ENCODE measurements around the gene ATP1A2.
A peak's percentile ranks its signal among the peaks of the same experiment; 100 is the strongest.

Gene ATP1A2

DNA sequence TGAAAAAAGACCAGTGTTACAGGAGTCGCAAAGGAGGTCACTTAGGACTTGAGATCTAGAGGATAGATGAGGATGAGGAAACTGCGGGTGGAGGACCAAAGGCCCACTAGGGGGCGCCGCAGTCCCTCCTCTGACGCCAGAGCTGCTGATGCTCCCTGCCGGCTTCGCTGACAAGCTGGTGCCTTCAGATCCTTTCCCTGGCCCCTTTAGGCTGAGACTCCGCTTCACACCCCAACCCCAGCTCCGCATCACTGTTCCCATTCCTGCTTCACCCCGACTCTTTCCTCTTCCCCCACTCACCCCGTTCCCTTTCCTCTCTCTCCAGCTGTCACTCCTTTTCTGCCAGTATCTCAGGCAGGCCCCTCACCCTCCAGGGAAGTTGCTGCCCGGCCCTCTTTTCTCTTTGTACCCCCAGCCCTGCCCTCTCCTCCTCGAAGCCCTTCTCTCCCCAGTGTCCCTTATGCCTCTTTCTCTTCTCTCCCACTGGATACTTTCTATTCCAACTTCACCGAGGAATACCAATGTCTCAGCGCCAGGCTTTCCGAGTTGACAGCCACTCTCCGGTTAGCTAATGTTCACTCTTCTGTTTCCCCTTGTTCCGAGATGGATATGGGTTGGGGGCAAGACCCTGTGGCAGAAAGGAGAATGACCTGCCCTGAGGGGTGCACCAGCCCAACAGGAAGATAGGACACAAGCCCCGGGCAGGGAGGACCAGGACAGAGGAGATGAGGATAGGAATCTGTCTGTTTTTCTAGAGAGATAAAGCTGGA lies 29.7 kb upstream of the ATP1A2 start:
- peak; percentile 75 for DNase-seq

DNA sequence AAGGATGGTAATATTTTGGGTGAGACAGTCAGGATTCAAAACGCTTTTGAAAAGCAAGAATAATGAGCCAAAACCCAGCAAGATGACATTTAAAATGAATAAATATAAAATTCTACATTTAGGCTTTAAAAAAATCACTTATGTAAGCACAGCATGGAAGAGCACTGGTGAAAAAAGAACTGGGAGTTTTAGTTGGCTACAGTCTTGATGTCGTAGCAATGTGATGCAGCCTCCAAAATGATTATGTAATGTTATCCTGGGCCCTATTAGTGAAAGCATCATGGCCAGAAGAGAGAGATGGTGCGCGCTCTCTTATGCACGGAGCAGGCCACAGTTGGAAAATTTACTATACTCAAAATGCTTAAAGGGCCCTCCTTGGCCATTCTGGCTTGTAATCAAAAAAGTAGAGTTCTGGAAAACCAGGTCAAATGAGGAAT lies 29.1 kb upstream of the ATP1A2 start:
- no peak for DNase-seq

DNA sequence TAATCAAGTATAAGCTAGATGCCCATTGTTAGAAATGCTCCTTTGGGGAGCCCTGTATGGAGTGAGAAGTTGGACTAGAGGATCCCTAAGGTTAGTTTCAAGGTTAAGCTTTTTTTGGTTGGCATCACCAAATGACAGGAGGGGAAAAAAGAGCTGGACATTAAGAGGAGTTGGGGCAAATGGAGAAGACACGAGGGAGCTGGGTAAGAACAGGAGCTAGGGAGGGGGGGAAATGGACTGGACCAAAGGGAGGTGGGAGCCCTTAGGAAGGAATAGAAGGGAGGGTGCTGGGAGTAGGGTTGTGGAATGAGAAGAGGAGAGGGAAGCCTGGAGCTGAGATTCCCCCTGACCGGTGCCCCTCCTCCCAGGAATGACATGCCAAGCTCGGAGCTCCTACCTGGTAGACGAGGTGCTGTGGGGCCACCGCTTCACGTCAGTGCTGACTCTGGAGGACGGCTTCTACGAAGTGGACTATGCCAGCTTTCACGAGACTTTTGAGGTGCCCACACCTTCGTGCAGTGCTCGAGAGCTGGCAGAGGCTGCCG lies 28.4 kb upstream of the ATP1A2 start:
- no peak for DNase-seq

DNA sequence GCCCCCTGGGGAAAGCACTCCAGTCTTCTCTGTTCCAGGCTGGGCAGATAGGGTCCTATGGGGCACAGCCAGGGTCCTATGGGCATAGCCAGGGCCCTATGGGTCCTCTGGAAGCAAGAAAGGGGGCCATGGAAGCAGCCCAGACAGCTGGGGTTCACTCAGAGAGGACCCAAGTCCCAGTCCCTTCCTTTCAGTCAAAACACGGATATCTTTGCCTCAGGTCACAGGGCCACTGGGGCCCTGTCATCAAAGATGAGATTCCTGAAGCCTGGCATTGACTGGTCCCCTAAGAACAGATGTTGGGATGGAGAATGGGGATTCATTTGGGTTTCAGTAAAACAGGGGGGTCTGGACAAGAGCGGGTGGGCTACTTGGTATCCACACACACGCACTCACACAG lies 25.7 kb upstream of the ATP1A2 start:
- no peak for DNase-seq

DNA sequence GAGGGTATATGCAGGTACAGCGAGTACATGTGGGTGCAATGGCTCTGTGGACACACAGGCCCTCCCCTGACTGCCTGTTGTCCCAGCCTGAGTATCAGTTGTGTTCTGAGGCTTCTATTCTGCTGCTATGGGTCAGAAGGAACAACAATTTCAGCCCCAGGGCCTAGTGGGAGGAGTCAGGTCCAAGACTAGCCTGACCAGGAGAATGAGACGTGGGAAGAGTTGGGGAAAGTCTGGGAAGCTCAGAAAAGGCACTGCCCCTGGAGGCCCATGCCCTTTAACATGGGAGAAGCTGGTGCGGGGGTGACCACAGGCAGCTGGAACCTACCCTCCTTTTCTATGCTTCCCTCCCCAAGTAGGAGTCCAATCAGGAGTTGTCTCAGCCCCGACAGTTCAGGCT lies 24.8 kb upstream of the ATP1A2 start:
- DNase-seq: no peak

DNA sequence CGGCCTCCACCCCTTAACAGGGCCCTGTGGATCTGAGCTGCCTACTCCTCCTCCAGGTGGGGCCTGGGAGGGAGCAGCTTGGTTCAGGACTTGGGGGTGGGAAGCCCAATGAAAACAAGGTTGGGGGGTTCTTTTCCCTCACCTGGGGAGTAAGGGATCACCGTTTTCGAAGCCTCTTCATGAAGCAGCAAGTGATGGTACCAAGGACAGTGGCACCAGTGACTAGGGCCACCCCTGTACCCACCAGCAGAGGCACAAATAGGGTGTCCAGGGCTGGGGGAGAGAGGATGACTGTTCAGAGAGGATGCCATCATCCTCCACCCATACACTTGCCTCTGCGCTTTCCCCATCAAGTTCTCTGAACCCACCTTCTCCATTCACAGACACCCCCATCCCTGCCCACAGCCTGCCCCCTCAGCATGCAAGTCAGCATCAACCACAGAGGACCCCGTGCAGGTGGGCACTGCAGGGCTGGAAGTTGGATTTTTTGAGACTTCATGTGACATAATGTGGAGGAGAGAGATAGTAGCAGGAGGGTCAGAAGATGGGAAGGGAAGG lies 23.8 kb upstream of the ATP1A2 start:
- DNase-seq: no peak

DNA sequence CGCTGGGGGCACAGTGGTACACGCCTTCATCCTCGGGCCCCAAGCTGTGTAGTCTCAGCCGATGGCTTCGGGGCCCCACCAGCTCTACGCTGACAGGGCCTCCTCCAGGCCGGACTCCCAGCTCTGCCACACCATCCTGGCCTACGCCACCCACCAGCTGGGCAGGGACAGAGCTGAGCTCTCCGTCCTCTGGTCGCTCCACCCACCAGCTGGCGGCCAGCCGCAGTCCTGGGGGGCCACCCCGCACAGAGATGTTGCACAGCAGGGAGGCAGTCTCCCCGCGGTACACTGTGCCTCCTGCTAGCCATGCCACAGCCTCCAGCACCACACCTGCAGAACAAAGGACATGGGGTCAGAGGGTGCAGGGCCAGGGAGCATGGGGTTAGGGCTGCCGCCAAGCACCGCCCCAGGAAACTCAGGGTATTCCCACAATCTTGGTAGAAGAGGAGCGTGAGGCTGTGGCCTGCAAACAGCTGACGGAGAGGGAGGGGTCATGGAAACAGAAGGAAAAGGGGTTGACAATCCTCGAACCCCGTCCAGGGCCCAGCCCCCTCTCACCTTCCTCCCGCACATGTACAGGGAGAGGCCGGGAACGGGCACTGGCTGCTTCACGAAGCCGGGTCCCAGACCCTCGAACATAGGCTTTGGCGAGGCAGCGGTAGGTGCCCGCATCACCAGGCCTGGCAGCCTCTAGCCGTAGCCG lies 23.0 kb upstream of the ATP1A2 start:
- DNase-seq: no peak

DNA sequence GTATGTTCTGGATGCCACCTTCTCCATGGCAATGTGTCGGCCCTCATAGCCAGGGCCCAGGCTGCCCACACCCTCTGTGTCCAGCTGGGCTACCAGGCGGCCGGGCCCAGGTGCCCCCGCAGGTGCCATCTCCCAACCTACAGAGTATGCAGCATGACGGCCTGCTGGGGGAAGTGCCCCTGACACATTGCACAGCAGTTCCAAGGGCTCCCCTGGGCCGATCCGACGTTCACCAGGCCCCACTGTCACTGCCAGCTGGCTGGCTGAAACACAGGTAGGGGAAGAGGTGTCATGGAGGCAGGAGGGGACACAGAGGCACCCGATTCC lies 22.5 kb upstream of the ATP1A2 start:
- DNase-seq: no peak

DNA sequence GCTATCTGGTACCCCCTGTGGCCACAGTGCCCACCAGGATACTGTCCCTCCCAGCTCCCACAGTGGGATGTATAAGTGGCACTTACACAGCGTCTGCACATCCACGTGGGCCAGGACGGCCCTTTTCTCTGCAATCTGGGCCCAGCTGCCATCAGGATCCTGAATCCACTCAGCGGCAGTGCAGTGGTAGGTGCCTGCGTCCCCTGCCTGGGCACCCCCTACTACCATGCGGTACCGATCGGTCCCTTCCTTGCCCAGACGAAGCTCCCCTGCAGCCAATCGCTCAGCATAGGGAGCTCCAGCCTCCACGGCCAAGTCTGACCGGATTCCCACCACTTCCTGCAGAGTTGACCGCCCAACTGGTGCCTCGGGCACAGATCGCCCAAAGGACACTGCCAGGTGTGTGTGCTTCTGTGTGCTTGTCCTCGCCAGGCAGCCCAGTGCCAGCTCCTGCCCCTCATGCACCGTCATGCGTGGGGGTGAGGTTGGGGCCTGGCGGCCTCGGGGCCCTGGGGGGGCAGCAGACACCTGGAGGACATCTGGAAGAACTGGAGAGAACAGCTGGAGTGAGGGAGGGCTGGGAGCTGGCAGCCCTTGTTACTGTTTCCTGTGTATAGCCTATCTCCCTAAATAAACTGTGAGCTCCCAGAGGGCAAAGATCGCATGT lies 21.8 kb upstream of the ATP1A2 start:
- DNase-seq: no peak

DNA sequence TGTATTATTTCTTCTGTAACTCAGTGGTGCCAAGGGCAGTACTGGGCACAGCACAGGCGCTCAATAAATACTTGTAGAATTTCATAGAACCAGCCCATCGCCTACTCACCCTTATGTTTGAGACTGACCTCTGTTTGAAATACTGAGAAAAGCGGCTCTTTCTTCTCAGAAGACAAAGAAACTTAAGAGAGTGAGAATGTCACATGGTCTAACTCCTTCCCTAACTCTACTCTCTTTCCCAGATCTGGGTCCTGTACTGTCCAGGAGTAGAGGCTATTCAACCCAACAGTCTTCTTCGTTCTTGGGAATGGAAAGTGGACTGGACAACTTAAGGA lies 21.3 kb upstream of the ATP1A2 start:
- no peak for DNase-seq

DNA sequence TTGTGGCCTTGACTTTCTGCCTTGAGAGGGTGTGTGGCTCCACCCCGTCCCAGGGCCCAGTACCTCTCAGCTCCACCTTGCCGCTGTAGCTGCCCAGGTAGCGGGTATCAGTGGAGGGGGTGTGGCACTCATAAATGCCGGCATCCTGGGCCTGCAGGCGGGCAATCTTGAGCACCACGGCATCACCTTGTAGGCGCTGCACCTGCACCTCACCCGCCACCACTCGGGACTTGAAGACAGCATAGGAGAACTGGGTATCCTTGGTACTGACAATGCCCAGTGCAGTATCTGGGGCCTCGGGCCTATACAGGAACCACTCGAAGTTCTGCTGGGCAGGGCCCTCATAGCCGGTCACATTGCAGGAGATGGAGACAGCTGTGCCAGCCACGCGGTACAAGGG lies 20.8 kb upstream of the ATP1A2 start:
- DNase-seq: no peak

DNA sequence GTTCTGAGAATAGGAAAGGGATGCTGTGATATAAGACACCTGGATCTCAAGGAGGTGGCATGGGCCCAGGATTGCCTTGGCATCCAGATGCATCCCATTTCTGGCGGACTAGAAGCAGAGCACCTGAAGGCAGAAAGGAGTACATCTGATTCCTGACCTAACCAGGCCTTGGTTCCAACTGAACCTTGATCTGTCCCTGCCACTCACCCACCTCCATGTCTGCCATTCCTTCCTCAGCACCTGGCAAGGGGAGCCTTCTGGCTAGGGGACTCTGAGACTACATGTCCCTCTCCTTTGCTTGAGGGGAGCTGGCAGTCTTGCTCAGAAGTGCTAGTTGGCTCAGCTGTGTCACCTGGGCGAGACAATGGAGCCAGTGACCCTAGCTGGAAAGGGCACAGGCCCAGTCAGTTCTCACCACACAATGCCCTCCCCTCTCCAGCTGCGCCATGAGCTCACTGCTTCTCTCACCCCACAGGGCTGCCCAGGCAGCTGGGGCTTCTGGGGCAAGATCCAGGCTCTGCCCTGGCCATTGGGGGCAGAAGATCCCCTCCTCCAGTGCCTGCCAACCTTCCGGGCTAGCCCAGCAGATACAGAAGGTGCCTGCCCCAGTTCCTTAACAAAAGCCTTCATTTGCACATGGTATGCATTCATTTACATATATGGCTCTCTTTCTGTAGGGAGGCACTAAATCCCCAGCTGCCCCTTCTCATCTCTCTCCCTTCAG lies 20.0 kb upstream of the ATP1A2 start:
- DNase-seq: no peak

DNA sequence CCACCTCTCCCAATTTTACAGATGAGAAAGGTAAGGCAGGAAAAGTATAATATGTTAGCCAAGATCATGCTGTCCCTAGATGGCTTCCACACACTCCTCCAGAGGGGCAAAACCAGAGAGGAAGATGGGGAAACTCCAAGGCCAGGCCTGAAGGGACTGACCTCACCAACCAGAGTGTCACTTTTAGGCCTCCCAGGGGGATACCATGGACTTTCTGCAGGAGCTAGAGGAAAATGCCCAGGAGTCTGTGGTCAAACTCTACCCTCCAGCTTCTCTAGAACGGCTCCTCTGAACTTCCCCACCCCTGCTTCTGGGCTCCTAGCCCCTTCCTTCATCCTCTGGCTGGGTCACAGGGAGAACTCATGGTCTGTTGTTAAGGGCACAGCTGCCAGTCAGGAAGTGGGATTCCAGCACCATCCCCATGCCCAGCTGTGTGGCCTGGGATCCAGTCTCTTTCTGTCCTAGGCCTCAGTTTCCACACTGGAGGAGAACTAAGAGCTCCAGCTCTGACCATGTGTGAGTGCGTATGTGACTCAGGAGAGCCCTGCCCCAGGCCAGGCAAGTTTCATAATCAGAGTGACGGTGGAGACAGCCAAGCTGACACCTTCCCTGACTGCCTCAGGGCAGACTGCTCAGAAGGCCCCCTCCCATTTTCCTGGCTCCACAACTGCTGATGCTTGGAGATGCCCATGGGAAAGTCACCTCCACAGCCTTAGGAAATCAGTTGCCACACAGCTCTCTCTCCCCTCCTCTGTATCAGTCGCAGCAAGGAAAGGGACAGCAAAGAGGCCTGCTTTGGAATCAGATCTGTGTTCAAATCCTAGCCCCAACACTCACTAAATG lies 19.1 kb upstream of the ATP1A2 start:
- no peak for DNase-seq

DNA sequence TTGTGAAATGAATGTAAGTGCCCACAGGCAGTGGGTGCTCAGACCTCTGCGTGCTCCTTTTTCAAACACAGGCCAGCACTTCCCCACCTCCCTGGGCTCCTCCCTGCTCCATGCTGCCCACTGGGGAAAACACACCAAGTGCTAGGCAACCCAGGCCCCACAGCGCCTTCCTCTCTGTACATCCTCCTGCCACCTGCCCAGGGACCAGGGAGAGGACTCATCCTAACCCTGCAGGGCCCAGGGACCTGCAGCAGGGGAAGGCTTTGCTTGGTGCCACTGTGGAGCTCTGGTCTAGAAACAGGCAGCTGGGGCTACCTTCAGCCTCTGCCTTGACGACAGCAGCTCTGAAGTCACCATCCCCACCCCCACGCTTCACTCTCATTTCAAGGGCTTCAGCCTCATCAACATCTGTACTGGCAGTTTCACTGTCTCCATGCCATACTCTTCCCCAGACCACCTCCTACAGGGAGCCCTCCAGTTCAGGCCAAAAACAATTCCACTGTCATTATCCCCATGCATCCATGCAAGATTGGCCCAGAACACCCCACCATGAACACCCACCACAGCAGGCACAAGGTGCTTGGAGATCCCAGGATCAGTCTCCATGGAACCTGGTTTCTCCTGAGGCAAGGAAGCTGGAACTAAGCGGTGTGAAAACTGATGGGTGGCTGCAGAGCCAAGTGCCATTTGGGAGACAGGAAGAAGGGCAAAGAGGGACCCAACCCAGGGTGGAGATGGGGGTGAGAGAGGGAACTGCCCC lies 18.2 kb upstream of the ATP1A2 start:
- peak; percentile 4 for DNase-seq

DNA sequence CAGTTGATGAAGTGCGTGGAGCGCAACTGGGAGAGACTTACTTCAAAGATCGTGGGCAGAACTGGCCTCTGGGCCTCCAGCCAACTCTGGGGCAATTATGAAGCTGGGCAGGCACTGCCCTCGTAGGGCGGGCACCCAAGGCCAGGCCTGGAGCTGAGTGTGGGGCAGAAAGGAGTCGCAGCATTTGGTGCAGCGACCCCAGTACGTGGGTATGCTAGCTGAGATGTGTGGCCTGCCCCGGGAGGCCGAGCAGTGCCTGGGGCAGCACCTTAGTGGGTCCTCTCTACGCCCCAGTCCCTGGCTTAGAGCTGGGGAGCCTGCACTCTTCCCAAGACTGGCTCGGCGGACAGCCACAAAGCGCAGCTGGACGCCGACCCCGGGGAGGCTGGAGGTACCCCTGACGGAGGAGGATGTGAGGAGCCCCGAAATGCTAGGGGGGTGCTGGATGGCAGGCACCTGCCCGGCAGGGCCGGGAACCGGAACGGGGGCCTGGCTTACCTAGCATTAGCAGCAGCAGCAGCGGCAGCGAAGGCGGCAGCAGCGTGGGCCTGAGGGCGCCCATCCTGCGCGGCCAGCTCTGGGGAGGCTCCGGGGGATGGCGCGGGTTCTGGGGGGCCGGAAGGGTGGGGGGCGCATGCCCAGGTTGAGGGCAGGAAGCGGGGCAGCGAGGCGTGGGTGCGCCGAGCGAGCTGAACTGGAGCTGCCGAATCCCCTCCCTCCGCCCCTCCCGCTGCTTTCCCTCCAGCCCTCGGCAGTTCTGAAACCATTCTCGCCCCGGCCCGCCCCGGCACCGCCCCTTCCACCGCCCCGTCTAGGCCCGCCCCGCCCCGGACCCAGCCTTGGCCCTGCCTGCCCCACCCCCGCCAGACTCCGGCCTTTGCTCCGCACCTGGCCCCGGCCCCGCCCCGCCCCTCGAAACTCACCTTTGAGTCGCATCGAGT lies 17.4 kb upstream of the ATP1A2 start, which contains the start of gene IGSF8:
TSS of gene IGSF8 (minus strand) at position 709 of the 941 bp plus-strand sequence. CDS start at position 562, 147 bp downstream.
- DNase-seq: peak; percentile 94

DNA sequence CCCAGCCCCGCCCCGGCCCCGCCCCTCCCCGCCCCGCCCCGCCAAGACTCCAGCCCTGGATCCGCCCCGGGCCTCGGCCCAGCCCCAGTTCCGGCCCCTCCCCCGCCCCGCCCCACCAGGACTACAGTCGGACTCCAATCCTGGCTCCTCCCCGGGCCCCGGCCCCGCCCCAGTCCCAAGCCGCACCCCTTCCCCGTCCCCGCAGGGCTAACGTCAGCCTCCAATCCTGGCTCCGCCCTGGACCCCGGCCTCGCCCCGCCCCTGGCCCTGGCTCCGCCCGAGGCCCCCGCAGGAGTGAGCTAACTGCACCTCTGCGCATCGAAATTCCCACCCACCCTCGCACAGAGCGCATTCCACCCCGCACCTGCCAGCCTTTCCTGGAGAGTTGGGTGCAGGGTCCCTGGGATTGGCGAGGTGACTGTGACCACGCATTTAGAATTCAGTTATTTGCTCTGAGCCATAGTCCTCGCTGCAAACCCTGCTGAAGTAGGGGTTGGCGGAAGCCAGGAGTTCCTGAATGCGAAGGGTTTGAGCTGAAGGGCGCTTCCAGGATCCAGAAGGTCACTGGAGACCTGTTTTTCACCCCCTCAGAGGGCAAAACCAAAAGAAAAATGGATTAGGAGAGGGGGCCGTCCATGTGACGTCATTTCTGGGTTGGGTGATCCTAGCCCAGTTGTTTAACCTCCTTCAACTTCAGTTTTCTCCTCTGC lies 16.6 kb upstream of the ATP1A2 start:
- DNase-seq: peak; percentile 98

DNA sequence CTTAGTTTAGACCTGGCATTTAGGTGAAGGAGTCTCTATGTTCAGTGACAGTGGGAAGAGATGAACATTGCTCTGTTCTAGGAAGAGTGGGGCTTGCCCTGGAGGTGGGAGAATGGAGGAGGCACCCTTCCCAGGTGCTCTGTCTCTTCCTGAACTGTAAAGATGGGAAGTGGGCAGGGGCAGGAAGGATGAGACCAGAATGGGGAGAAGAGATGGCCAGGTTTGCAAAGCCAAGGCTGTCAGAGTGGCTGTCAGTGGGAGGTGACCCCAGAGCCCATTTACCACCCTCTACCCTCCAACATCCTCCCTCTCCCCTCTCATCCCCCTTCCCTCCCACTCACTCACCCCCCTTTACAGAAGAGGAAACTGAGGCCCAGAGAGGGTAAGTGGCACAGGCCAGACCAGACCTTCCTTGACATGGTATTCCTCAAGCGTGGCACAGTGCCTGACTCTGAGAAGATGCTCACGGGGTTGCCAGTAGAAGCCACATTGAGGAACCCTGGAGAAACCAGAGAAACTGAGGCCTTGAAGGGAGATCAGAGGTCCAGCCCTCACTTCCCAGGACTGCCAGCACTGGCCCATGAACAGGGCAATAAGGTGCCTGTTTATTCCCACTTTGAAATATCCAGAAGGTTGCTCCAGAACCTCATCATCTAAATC lies 15.7 kb upstream of the ATP1A2 start:
- DNase-seq: no peak

DNA sequence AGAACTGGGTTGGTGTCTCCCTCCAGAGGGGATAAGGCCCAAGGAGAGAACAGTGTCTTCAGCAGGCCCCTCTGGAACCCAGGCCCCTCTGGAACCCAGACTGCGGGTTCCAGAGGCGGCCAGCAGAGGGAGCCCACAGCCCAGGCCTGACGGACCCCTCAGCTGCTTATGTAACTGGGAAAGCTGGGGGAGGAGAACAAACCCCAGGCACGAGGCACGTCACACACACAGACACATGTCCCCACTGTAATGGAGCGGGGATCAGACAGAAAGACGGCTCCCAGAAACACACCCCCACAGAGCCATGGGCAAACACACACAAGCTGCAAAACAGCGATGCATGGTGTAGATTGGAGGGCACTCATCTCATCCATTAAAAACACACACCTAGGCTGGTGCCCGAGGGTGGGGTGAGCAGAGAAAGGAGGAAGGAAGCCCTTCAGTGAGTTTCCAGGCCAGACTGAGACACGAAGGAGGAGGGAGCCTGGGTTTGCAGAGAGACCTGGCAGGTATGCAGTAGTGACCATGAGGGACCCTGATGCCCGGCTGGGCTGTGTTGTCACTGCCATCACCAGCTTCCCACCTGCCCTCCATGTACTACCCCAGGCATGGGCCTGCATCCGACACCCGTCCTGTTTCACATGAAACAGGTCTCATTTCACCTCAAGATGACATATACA lies 14.4 kb upstream of the ATP1A2 start:
- DNase-seq: peak; percentile 85
